ENCODE results near the gene OR2T4.

OR2T4 gene

GRCh38 chr1:248361121-248361715 is at the start of gene OR2T4:
TSS of gene OR2T4 (plus strand) at chr1:248361665. CDS start at chr1:248361665, 0 bp downstream.
- no peak for DNase-seq (ENCODE audit: low read depth in 2 of 2)

- DNase-seq (ENCODE audit: low read depth in 2 of 2) = no peak
Observed at GRCh38 chr1:248316796-248317195, 44.7 kb upstream of the OR2T4 start.

- no peak for DNase-seq (ENCODE audit: low read depth in 2 of 2)
Observed at GRCh38 chr1:248324468-248324867, 37.0 kb upstream of the OR2T4 start, which contains the start of gene OR2M7. TSS of gene OR2M7 (minus strand) at chr1:248324568. CDS start at chr1:248324568, 0 bp downstream.

- DNase-seq (ENCODE audit: low read depth in 2 of 2) = no peak
Observed at GRCh38 chr1:248343451-248343850, 18.0 kb upstream of the OR2T4 start.

- no peak for DNase-seq (ENCODE audit: low read depth in 2 of 2)
Observed at GRCh38 chr1:248348475-248348874, 13.0 kb upstream of the OR2T4 start, which contains the start of gene OR14C36. TSS of gene OR14C36 (plus strand) at chr1:248348775. CDS start at chr1:248348775, 0 bp downstream.

GRCh38 chr1:248359415-248359814 is 2.0 kb upstream of the OR2T4 start:
- no peak for DNase-seq (ENCODE audit: low read depth in 2 of 2)

GRCh38 chr1:248366609-248367008 is 5.1 kb downstream of the OR2T4 start:
- DNase-seq (ENCODE audit: low read depth in 2 of 2) = no peak

- DNase-seq (ENCODE audit: low read depth in 2 of 2) = no peak
Observed at GRCh38 chr1:248372394-248372793, 10.9 kb downstream of the OR2T4 start.

GRCh38 chr1:248373761-248374160 is 12.3 kb downstream of the OR2T4 start:
- no peak for DNase-seq (ENCODE audit: low read depth in 2 of 2)

- no peak for DNase-seq (ENCODE audit: low read depth in 2 of 2)
Observed at GRCh38 chr1:248375446-248375845, 14.0 kb downstream of the OR2T4 start, which contains the start of gene OR2T6. TSS of gene OR2T6 (plus strand) at chr1:248375746. CDS start at chr1:248387609, 11,863 bp downstream.

GRCh38 chr1:248376916-248377315 is 15.5 kb downstream of the OR2T4 start:
- no peak for DNase-seq (ENCODE audit: low read depth in 2 of 2)

- DNase-seq (ENCODE audit: low read depth in 2 of 2) = no peak
Observed at GRCh38 chr1:248380854-248381253, 19.4 kb downstream of the OR2T4 start.

- DNase-seq (ENCODE audit: low read depth in 2 of 2) = no peak
Observed at GRCh38 chr1:248388426-248388825, 27.0 kb downstream of the OR2T4 start.

- DNase-seq (ENCODE audit: low read depth in 2 of 2) = no peak
Observed at GRCh38 chr1:248393050-248393449, 31.6 kb downstream of the OR2T4 start.

GRCh38 chr1:248402748-248403147 is 41.3 kb downstream of the OR2T4 start, which contains the start of gene OR2T1:
TSS of gene OR2T1 (plus strand) at chr1:248403048. CDS start at chr1:248406148, 3,100 bp downstream.
- DNase-seq (ENCODE audit: low read depth in 2 of 2) = no peak

- no peak for DNase-seq (ENCODE audit: low read depth in 2 of 2)
Observed at GRCh38 chr1:248404024-248404423, 42.6 kb downstream of the OR2T4 start.

- no peak for DNase-seq (ENCODE audit: low read depth in 2 of 2)
Observed at GRCh38 chr1:248406721-248407692, 45.5 kb downstream of the OR2T4 start.

All from activated CD8-positive, alpha-beta memory T cell treated with anti-CD3 and anti-CD28 coated beads for 4 hours (primary cell).